HG03045 (cell line): ENCODE data around the gene PLD1.
"Not testable (repeated sequence)": the region's sequence is repeated elsewhere in the genome, so short reads cannot be mapped to it uniquely, and the experiment has no call there.

Source experiments
- ATAC-seq: cut with Tn5 transposase; IDR thresholded peaks from one replicate; pipeline ENCODE4 v1.9.1; 2021; ENCODE audit warnings: mild to moderate bottlenecking, moderate library complexity; ENCODE audit not compliant: unreplicated experiment

Gene PLD1

GRCh38 chr3:171809861-171810628 lies at the start of gene PLD1:
TSS of gene PLD1 (minus strand) at chr3:171810483. CDS start at chr3:171738051, 72,432 bp downstream.
- ATAC-seq: peak; percentile 64

DNA sequence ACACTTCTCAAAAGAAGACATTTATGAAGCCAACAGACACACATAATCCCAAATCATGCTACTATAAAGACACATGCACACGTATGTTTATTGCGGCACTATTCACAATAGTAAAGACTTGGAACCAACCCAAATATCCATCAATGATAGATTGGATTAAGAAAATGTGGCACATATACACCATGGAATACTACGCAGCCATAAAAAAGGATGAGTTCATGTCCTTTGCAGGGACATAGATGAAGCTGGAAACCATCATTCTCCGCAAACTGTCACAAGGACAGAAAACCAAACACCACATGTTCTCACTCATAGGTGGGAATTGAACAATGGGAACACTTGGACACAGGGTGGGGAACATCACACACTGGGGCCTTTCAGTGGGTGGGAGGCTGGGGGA lies 48.5 kb upstream of the PLD1 start:
- ATAC-seq: not testable (repeated sequence)

GRCh38 chr3:171854649-171855305 lies 44.5 kb upstream of the PLD1 start:
- ATAC-seq: no peak

GRCh38 chr3:171851660-171852058 lies 41.4 kb upstream of the PLD1 start:
- no peak for ATAC-seq

- no peak for ATAC-seq
Observed at GRCh38 chr3:171850960-171851659, 40.8 kb upstream of the PLD1 start.

DNA sequence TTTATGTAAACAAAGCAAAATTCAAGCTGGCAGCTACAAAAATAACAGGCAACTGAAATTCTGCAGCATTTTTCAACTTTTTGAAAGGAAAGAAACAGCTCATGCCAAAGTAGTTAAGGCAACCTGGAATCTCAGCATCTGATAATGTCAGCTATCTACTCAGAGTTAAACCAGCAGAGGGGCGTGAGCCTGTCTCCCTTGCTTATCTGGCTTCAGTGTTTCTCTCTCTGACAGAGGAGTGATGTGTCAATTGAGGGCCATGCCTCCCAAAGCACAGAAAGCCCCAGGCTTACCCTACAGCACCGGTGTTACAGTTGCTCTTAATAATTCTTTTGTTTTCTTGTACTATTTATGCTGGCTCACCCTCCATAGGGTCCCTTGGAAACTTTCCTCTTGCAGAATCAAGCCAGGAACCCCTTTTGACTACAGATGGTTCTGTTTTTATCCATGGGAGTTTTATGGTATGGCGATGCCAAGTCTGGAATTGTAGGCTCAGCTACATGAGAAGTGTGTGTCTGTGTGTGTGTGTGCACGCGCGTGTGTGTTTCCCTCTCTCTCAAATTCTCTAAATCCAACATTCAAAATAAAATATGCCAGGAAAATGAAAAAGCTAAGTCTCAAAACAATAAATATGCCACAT lies 40.2 kb upstream of the PLD1 start:
- ATAC-seq: no peak

DNA sequence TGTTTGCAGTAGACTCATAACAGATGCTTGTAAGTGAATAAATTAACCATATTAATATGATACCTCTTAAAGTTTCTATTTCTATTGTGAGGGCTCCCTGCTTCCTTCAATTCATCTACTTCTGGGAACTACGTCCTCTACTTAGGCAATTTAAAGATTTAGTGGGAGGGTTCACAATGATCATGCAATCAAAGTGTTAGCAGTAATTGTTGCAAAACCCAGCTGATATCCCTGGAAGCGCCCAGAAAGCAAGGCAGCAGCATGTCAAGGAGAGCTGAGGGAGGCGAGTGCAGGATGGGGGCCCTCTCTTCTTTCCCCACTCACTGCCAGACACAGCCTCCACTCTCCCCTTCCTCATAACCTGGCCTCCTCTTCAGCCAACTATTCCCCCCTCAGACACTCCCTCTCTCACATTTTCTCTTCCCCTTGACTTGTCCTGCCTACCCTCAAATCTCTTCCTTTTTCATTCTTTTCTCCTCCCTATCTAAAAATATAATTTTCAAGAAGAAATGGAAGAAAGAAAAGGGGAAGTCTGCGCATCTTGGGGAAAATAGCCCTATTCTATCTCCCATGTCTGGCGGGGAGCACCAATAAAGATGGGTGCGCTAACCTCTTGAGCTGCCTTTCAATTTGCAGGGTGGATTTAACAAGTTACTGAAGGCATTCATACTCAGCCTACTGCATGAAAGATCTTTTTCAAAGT lies 39.5 kb upstream of the PLD1 start:
- no peak for ATAC-seq

GRCh38 chr3:171847595-171848259 lies 37.4 kb upstream of the PLD1 start:
- ATAC-seq: no peak

DNA sequence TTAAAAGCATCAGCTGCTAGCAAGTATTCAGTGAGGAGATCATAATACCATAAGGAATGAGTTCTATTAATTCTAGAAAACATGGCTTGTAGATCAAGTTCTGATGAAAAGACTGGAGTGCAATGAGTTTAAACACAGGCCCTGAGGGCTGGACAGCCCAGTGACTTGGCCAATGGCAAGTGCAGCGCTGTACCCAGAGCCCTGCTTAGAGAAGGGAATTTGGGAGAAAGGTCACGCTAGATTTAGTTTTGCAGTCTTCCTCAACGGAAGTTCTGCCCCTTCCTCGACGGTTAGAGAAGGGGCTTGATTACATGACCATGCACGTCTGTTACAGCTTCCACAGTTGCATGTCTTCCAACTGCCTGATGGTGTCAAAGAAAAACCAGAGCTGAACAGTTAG lies 36.9 kb upstream of the PLD1 start:
- ATAC-seq: no peak

DNA sequence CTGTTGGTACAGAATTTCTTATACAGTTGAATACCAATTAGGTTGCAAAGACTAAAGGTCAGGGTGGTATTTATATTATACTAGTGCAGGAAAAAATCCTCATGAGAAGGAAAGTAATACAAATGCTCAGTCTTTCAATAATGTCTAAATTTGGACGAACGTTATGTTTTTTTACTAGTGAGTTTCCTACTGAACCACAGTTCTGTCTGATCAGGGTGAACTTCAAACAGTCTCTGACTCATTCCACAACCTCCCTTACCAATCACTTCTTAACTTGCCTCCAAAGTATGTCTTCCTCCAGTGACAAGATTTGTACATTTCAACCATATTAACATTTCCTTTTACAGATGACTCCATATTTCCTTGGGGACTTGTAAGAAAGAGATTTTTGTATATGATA lies 36.3 kb upstream of the PLD1 start:
- peak; percentile 78 for ATAC-seq

GRCh38 chr3:171845481-171846284 lies 35.4 kb upstream of the PLD1 start:
- no peak for ATAC-seq

GRCh38 chr3:171844873-171845272 lies 34.6 kb upstream of the PLD1 start:
- ATAC-seq: no peak

GRCh38 chr3:171842864-171843518 lies 32.7 kb upstream of the PLD1 start, which contains the start of gene TMEM212:
TSS of gene TMEM212 (plus strand) at chr3:171843349. CDS start at chr3:171843384, 35 bp downstream.
- no peak for ATAC-seq

DNA sequence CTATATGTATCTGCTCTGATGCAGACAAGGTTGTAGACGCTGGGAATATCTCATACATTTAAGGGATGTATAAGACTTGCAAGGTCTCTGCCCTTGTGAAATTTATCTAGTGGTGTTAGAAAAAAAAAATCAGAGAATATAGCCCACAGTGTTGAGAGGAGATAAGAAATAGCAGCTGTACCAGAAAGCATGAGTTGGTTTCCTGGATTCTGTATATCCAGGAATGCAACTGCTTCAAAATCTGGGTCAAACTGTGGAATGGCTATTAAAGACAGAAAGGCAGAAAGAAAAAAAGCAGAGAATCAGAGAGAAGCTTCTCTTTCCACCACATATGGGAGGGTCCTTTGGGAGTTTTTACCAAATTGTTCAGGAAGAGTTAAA lies 31.3 kb upstream of the PLD1 start:
- ATAC-seq: no peak

DNA sequence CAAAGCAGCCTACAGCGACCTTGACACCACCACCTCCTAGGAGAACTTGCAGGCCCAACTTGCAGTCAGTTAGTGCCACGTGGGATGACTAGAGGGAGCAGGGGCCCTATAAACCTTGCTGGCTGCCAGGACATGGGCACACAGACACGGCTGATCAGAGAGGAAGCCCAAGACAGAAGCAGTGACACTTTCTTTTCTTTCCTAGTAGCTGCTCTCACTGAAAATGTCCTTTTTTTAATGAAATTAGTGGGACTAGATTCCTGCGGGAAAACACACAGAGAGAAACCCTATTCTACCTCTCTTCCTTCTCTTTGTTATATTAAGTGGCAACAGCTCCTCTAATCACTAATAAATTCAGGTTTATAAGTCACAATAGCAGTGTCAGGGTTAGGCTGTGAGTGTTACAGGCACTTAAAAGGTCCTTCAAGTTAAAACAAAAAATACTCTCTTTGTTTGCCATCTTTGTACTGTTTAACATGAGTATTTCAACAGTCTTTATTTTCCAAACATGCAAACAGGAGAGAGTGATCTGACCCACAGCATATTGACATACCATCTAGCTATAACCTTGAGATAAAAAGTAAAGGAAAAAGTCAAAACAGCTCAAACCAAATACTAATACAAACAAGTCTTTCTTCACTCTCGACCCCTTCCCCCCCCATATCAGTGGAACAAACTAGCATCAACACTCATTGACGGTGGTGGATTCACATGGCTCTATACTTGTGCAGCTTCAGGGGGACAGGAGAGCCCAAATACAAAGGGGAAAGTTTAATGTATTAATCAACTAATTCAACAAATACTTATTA lies 30.7 kb upstream of the PLD1 start:
- ATAC-seq: no peak

GRCh38 chr3:171840445-171840810 lies 30.1 kb upstream of the PLD1 start:
- no peak for ATAC-seq

DNA sequence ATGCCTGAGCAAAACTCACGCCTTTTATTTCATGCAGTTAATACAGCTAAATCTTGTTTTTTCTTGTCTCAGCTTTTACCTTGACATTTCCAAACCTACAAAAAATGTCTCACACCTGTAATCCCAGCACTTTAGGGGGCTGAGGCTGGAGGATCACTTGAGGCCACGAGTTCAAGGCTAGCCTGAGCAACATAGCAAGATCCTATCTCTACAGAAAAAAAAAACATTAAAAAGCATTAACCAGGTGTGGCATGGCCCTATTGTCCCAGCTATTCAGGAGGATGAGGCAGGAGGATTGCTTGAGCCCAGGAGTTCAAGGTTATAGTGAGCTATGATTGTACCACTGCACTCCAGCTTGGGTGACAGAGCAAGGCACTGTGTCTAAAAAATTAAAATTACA lies 29.0 kb upstream of the PLD1 start:
- no peak for ATAC-seq

GRCh38 chr3:171838218-171838720 lies 28.0 kb upstream of the PLD1 start:
- ATAC-seq: no peak
